Loucy (cell line): ENCODE results near the gene MYOC.

Experiments
- H2AFZ ChIP-seq: fragments of 200-600 bp; sonication (generic); 2 replicates; pipeline ENCODE4 v1.6.0; 2016; ENCODE audit warnings: antibody characterized with exemption, mild to moderate bottlenecking, low read length, moderate library complexity
- H3F3A ChIP-seq: fragments of 200-600 bp; 2 replicates; pipeline ENCODE4 v1.6.0; 2016; ENCODE audit warnings: antibody characterized with exemption, low read depth, mild to moderate bottlenecking
- H3K27me3 ChIP-seq: fragments of 200-600 bp; sonication (generic); 2 replicates; pipeline ENCODE4 v1.6.1; 2014; ENCODE audit warnings: low read length, mild to moderate bottlenecking; ENCODE audit not compliant: insufficient read depth, poor library complexity, severe bottlenecking
- H3K36me3 ChIP-seq: fragments of 200-600 bp; sonication (generic); 2 replicates; pipeline ENCODE4 v1.6.1; 2016; ENCODE audit warnings: low read length; ENCODE audit not compliant: insufficient read depth
- H3K4me1 ChIP-seq: fragments of 200-600 bp; sonication (generic); 2 replicates; pipeline ENCODE4 v1.5.1; 2014; ENCODE audit warnings: low read length, mild to moderate bottlenecking; ENCODE audit not compliant: insufficient read depth, poor library complexity, severe bottlenecking
- H3K4me2 ChIP-seq: fragments of 200-600 bp; sonication (generic); 2 replicates; pipeline ENCODE4 v1.6.0; 2014; ENCODE audit warnings: antibody characterized with exemption, low read length, low read depth, mild to moderate bottlenecking; ENCODE audit not compliant: poor library complexity, severe bottlenecking
- H3K4me3 ChIP-seq: fragments of 200-600 bp; sonication (generic); 2 replicates; pipeline ENCODE4 v1.5.1; 2014; ENCODE audit warnings: low read length, mild to moderate bottlenecking, mixed read lengths; ENCODE audit not compliant: poor library complexity, severe bottlenecking
- H3K79me2 ChIP-seq: fragments of 200-600 bp; sonication (generic); 2 replicates; pipeline ENCODE4 v1.6.1; 2014; ENCODE audit warnings: low read length; ENCODE audit not compliant: insufficient read depth
- H3K9ac ChIP-seq: fragments of 200-600 bp; sonication (generic); 2 replicates; pipeline ENCODE4 v1.6.0; 2014; ENCODE audit warnings: mild to moderate bottlenecking, low read depth, low read length, moderate library complexity; ENCODE audit not compliant: poor library complexity, severe bottlenecking
- H3K9me2 ChIP-seq: fragments of 200-600 bp; sonication (generic); replicated peaks from 2 replicates; pipeline ENCODE4 v1.6.1; 2016; ENCODE audit warnings: low read depth, low read length, mixed read lengths
- H3K9me3 ChIP-seq: fragments of 200-600 bp; sonication (generic); 2 replicates; pipeline ENCODE4 v1.6.1; 2014; ENCODE audit warnings: mild to moderate bottlenecking, antibody characterized with exemption, low read length, low read depth; ENCODE audit not compliant: insufficient read depth
- H4K20me1 ChIP-seq: fragments of 200-600 bp; sonication (generic); 2 replicates; pipeline ENCODE4 v1.6.0; 2014; ENCODE audit warnings: antibody characterized with exemption, low read length, mild to moderate bottlenecking; ENCODE audit not compliant: insufficient read depth, poor library complexity, severe bottlenecking
- EZH2phosphoT487 ChIP-seq: fragments of 200-600 bp; IDR thresholded peaks from 2 replicates; pipeline ENCODE4 v1.6.1; 2018; ENCODE audit warnings: antibody characterized with exemption, mild to moderate bottlenecking, moderate library complexity, borderline replicate concordance
- TF ChIP-seq, protein P1 (sequence below): fragments of 200-600 bp; sonication (generic); conservative IDR thresholded peaks from 2 replicates; pipeline ENCODE4 v1.5.1; 2014; ENCODE audit warnings: mild to moderate bottlenecking, antibody characterized with exemption, low read length

Gene MYOC

DNA sequence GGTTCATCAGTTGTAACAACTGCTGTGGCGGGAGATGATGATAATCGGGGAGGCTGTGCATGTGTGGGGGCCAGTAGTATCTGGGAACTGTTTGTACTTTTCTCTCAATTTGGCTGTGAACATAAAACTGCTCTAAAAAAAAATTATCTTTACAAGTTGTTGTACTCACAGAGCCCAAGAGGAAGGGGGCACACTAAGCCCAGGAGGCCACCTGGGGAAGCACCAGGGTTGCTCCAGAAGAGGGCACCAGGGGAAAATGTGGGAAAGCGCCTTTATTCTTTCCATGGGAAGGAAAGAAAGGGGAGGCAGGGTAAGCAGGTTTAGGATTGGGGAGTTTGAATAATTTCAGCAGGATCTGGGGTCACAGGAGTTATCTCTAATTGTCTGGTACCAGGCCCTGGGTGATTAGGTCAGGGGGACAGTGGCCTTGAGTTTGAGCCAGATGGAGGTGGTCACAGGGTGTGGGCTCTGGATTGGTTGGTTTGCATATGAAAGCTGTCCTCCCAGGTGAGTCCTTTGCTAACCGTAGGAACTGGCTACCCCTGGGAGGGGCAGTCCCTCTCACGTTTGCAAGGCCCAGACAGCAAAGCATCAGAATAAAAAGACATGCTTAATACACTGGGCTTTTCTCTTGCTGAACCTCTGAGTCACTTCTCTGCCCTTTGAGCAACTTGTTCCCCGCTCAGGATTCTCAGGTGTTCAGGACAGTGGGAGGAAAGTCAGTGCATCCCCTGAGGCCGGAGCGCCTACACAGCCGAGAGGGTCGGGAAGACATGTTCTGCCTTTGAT lies 11.2 kb downstream of the MYOC start:
- no peak overlapping the region for H3K4me3 ChIP-seq

DNA sequence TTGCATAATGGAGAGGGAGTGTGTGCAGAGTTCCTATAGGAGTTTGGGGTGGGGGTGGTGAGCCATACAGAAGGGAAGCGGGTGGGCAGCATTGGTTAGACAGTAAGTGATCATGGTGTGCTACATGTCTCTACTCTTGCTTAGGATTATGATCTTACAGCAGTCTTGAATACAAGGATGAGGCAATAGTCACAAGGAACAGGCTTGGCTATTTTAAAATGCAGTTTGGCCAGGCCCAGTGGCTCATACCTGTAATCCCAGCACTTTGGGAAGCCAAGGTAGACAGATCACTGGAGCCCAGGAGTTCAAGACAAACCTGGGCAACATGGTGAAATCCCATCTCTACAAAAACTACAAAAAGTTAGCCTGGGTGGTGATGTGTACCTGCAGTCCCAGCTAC lies 12.3 kb downstream of the MYOC start:
- Histone ChIP-seq H3K4me2 (no peak overlapping the region), H3K9ac (no peak overlapping the region)

More for the DNA sequence above, 11.2 kb downstream of the MYOC start:
- Histone ChIP-seq H3F3A (no peaks in the 10 kb centered on the region), H3K4me1 (no peaks in the 10 kb centered on the region), H3K9ac (no peak overlapping the region), H3K27me3 (no peaks in the 10 kb centered on the region), H3K9me3 (no peaks in the 10 kb centered on the region), H3K4me2 (no peak overlapping the region), H3K36me3 (no peaks in the 10 kb centered on the region), H2AFZ (no peak overlapping the region), H3K9me2 (no peaks in the 10 kb centered on the region), H4K20me1 (no peaks in the 10 kb centered on the region), H3K79me2 (no peaks in the 10 kb centered on the region)
- TF ChIP-seq, protein P1, sequence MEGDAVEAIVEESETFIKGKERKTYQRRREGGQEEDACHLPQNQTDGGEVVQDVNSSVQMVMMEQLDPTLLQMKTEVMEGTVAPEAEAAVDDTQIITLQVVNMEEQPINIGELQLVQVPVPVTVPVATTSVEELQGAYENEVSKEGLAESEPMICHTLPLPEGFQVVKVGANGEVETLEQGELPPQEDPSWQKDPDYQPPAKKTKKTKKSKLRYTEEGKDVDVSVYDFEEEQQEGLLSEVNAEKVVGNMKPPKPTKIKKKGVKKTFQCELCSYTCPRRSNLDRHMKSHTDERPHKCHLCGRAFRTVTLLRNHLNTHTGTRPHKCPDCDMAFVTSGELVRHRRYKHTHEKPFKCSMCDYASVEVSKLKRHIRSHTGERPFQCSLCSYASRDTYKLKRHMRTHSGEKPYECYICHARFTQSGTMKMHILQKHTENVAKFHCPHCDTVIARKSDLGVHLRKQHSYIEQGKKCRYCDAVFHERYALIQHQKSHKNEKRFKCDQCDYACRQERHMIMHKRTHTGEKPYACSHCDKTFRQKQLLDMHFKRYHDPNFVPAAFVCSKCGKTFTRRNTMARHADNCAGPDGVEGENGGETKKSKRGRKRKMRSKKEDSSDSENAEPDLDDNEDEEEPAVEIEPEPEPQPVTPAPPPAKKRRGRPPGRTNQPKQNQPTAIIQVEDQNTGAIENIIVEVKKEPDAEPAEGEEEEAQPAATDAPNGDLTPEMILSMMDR, result peak; percentile 17; the same call in 1 of the 2 replicates
- no peak for TF ChIP-seq EZH2phosphoT487

DNA sequence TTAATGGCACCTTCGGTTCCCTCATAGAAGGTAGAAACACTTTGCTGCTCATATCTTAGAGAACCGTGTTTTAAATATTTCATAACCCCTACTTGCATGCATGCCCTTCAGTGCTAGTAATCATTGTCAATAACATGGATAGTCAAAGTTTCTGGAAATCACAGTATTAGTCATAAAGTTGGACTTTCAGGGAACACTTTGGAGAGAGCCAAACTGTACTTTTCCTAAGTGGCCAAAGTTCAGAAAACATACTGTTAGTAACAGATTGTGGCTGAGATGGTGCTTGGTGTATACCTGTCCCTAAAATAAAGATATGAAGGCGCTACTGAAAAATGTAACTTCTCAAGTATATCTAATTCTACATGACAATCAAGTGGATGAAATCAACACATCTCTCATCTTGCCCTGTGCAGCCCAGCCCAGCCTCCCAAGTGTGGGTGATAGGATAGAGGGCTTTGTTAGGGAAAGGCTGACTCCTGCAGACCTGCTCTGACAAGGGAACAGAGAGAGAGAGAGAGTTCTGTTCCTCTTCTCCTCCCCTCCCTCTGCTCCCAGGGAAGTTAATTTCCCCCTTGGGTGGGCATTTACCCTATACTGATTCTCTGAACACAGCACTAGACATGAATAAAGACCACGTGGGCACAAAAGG lies 14.4 kb downstream of the MYOC start:
- H3K9ac ChIP-seq, result no peak overlapping the region
- TF ChIP-seq, protein P1, result no peak
- TF ChIP-seq EZH2phosphoT487, result no peak
- no peaks in the 10 kb centered on the region for H3K27me3 ChIP-seq
- no peaks in the 10 kb centered on the region for H3K4me1 ChIP-seq
- H2AFZ ChIP-seq, result no peak overlapping the region
- no peaks in the 10 kb centered on the region for H3K36me3 ChIP-seq
- H3K9me2 ChIP-seq, result no peaks in the 10 kb centered on the region
- H3K79me2 ChIP-seq, result no peaks in the 10 kb centered on the region
- no peak overlapping the region for H3K4me2 ChIP-seq
- H3K9me3 ChIP-seq, result no peaks in the 10 kb centered on the region
- no peak overlapping the region for H3K4me3 ChIP-seq
- H3F3A ChIP-seq, result no peaks in the 10 kb centered on the region
- H4K20me1 ChIP-seq, result no peaks in the 10 kb centered on the region

More for the DNA sequence above, 12.3 kb downstream of the MYOC start:
- H2AFZ ChIP-seq, result no peak overlapping the region
- no peaks in the 10 kb centered on the region for H3K79me2 ChIP-seq
- H3K27me3 ChIP-seq, result no peaks in the 10 kb centered on the region
- H3F3A ChIP-seq, result no peaks in the 10 kb centered on the region
- H4K20me1 ChIP-seq, result no peaks in the 10 kb centered on the region
- no peaks in the 10 kb centered on the region for H3K36me3 ChIP-seq
- no peak for TF ChIP-seq EZH2phosphoT487
- TF ChIP-seq, protein P1, result no peak
- no peaks in the 10 kb centered on the region for H3K9me3 ChIP-seq
- no peak overlapping the region for H3K4me3 ChIP-seq
- no peaks in the 10 kb centered on the region for H3K9me2 ChIP-seq
- no peaks in the 10 kb centered on the region for H3K4me1 ChIP-seq
